ENCODE data around the gene COG7.
"Not testable (repeated sequence)": the region's sequence is repeated elsewhere in the genome, so short reads cannot be mapped to it uniquely, and the experiment has no call there.

Gene COG7

GRCh38 chr16:23384878-23385277 is 68.1 kb downstream of the COG7 start:
- DNase-seq (ENCODE audit: low spot score): no peak

GRCh38 chr16:23383881-23384280 is 69.1 kb downstream of the COG7 start:
- DNase-seq (ENCODE audit: low spot score): no peak

GRCh38 chr16:23382279-23382678 is 70.7 kb downstream of the COG7 start:
- no peak for DNase-seq (ENCODE audit: low spot score)

GRCh38 chr16:23381702-23382101 is 71.3 kb downstream of the COG7 start:
- DNase-seq (ENCODE audit: low spot score): not testable (repeated sequence)

- DNase-seq (ENCODE audit: low spot score): no peak
Observed at GRCh38 chr16:23380501-23380951, 72.5 kb downstream of the COG7 start.

GRCh38 chr16:23379707-23380106 is 73.3 kb downstream of the COG7 start:
- no peak for DNase-seq (ENCODE audit: low spot score)

GRCh38 chr16:23378921-23379320 is 74.1 kb downstream of the COG7 start:
- DNase-seq (ENCODE audit: low spot score): no peak

- no peak for DNase-seq (ENCODE audit: low spot score)
Observed at GRCh38 chr16:23378256-23378655, 74.7 kb downstream of the COG7 start.

GRCh38 chr16:23377071-23377931 is 75.7 kb downstream of the COG7 start:
- DNase-seq (ENCODE audit: low spot score): no peak

- no peak for DNase-seq (ENCODE audit: low spot score)
Observed at GRCh38 chr16:23375643-23376042, 77.3 kb downstream of the COG7 start.

GRCh38 chr16:23374721-23375510 is 78.1 kb downstream of the COG7 start:
- no peak for DNase-seq (ENCODE audit: low spot score)

GRCh38 chr16:23373436-23374219 is 79.4 kb downstream of the COG7 start:
- DNase-seq (ENCODE audit: low spot score): no peak

- DNase-seq (ENCODE audit: low spot score): no peak
Observed at GRCh38 chr16:23371368-23371767, 81.6 kb downstream of the COG7 start.

GRCh38 chr16:23369416-23369815 is 83.6 kb downstream of the COG7 start:
- DNase-seq (ENCODE audit: low spot score): no peak

GRCh38 chr16:23368469-23368868 is 84.5 kb downstream of the COG7 start:
- no peak for DNase-seq (ENCODE audit: low spot score)

GRCh38 chr16:23367988-23368387 is 85.0 kb downstream of the COG7 start:
- no peak for DNase-seq (ENCODE audit: low spot score)

- DNase-seq (ENCODE audit: low spot score): no peak
Observed at GRCh38 chr16:23367564-23367963, 85.4 kb downstream of the COG7 start.

- not testable (repeated sequence) for DNase-seq (ENCODE audit: low spot score)
Observed at GRCh38 chr16:23366341-23366740, 86.6 kb downstream of the COG7 start.

GRCh38 chr16:23365602-23366240 is 87.3 kb downstream of the COG7 start:
- no peak for DNase-seq (ENCODE audit: low spot score)

GRCh38 chr16:23362460-23363317 is 90.3 kb downstream of the COG7 start:
- no peak for DNase-seq (ENCODE audit: low spot score)

All from hematopoietic multipotent progenitor cell treated with erythropoietin and hydrocortisone succinate and interleukin-3 and kit ligand, for 17 days (in vitro differentiated cells).